Hair follicle dermal papilla cell (primary cell): ENCODE measurements around the gene AVP. TPM values are rescaled to one million over a fixed set of nuclear protein-coding genes. Genes with fewer than 3 reads are reported as not detected.

Experiments used
- total RNA-seq: library from RNA; depleted of rRNA; stranded (reverse); fragments of >200 nt; gene quantifications from 2 replicates; pipeline ENCODE4 v1.2.3, GENCODE V29; 2012

Gene AVP, protein sequence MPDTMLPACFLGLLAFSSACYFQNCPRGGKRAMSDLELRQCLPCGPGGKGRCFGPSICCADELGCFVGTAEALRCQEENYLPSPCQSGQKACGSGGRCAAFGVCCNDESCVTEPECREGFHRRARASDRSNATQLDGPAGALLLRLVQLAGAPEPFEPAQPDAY
- not detected in 2 replicates for total RNA-seq

GRCh38 chr20:3084283-3084985 is at the start of gene AVP:
Gene AVP (minus strand): TSS chr20:3084724. CDS start chr20:3084674, 50 bp downstream.

DNA sequence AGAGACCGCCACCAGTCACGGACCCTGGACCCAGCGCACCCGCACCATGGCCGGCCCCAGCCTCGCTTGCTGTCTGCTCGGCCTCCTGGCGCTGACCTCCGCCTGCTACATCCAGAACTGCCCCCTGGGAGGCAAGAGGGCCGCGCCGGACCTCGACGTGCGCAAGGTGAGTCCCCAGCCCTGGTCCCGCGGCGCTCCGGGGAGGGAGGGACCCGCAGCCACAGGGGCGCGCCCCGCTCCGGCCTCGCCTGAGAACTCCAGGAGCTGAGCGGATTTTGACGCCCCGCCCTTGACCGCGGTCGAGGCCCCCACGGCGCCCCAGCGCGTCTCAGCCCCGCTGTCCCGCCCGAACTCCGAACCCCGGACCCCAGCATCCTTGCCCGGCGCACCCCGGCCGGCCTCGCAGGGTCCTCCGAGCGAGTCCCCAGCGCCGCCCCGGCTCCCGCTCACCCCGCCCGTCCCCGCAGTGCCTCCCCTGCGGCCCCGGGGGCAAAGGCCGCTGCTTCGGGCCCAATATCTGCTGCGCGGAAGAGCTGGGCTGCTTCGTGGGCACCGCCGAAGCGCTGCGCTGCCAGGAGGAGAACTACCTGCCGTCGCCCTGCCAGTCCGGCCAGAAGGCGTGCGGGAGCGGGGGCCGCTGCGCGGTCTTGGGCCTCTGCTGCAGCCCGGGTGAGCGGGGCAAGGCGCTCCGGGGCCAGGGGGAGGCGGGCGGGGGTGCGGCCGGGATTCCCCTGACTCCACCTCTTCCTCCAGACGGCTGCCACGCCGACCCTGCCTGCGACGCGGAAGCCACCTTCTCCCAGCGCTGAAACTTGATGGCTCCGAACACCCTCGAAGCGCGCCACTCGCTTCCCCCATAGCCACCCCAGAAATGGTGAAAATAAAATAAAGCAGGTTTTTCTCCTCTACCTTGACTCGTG is 12.7 kb downstream of the AVP start, which contains the start of gene OXT:
OXT (plus strand) TSS at position 11 of the 920 bp plus-strand sequence; CDS start at position 47, 36 bp downstream.

DNA sequence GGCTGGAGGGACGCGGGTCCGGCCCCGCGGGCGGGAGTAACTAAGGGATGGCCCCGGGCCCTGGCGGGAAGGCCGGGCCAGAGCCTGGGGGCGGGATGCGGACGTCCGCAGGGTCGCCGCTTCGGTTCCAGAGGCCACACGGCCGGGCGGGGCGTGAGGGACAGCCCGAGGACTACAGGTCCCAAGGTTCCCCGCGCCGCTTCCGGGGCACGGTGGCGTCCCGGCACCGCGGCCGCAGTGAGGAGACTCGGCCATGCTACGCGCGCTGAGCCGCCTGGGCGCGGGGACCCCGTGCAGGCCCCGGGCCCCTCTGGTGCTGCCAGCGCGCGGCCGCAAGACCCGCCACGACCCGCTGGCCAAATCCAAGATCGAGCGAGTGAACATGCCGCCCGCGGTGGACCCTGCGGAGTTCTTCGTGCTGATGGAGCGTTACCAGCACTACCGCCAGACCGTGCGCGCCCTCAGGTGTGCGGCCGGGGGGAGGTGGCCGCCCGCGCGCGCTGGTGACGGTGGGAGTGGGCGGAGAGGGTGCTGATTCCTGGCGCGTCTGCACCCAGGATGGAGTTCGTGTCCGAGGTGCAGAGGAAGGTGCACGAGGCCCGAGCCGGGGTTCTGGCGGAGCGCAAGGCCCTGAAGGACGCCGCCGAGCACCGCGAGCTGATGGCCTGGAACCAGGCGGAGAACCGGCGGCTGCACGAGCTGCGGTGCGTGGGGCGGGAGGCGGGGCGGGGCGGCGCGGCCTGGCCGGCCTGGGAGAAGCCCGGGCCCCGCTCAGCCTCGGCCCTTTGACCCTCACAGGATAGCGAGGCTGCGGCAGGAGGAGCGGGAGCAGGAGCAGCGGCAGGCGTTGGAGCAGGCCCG is 38.5 kb downstream of the AVP start, which contains the start of gene MRPS26:
MRPS26 (plus strand) TSS at position 237 of the 861 bp plus-strand sequence; CDS start at position 254, 17 bp downstream.

GRCh38 chr20:3043322-3043721 is 41.2 kb downstream of the AVP start, which contains the start of gene GNRH2:
Gene GNRH2 (plus strand): TSS chr20:3043622. CDS start chr20:3044415, 793 bp downstream.

Other genes starting within 250 kb of the AVP start
- 37.6 and 38.6 TPM in 2 replicates for gene PCED1A, start 244.1 kb downstream of the AVP start, total RNA-seq
- 46.4 and 47.6 TPM in 2 replicates for gene VPS16, start 244.0 kb downstream of the AVP start, total RNA-seq
- gene PTPRA, start 211.2 kb downstream of the AVP start, total RNA-seq: 59.0 and 63.4 TPM in 2 replicates
- 0.49 TPM in 1 of 2 replicates, not detected in the other for gene GNRH2, start 41.1 kb downstream of the AVP start, total RNA-seq
- gene MRPS26, start 38.7 kb downstream of the AVP start, total RNA-seq: 15.3 and 20.4 TPM in 2 replicates
- not detected in 2 replicates for gene OXT, start 13.1 kb downstream of the AVP start, total RNA-seq
- 15.2 and 16.4 TPM in 2 replicates for gene FASTKD5, start 75.1 kb upstream of the AVP start, total RNA-seq
- gene UBOX5, start 75.1 kb upstream of the AVP start, total RNA-seq: 6.2 and 6.6 TPM in 2 replicates
- 6.8 and 8.7 TPM in 2 replicates for gene LZTS3, start 88.8 kb upstream of the AVP start, total RNA-seq
- gene DDRGK1, start 120.0 kb upstream of the AVP start, total RNA-seq: 17.4 and 17.7 TPM in 2 replicates
- gene ITPA, start 124.8 kb upstream of the AVP start, total RNA-seq: 20.1 and 35.9 TPM in 2 replicates
- gene SLC4A11, start 154.5 kb upstream of the AVP start, total RNA-seq: 1.3 and 1.9 TPM in 2 replicates